ENCODE measurements around the gene PACRG. TPM values are rescaled to one million over a fixed set of nuclear protein-coding genes. Genes with fewer than 3 reads are reported as not detected.
A peak's percentile ranks its signal among the peaks of the same experiment; 100 is the strongest.

PACRG gene
- total and polyA plus RNA-seq, 2 experiments from 2014 or later, result 0.83 to 3.7 TPM

- DNase-seq (ENCODE audit: low read depth in 1 of 2, low spot score in 1 of 2), result peak in 1 of 2 donors; percentile 98
- no peak overlapping the region for H3K4me3 ChIP-seq
- H3K27ac ChIP-seq, result no peak overlapping the region
- H3K4me1 ChIP-seq (ENCODE audit: low read depth), result no peaks in the 10 kb centered on the region
- no peaks in the 10 kb centered on the region for H3K36me3 ChIP-seq
- H3K27me3 ChIP-seq, result no peaks in the 10 kb centered on the region
- H3K9me3 ChIP-seq (ENCODE audit: low read depth), result no peaks in the 10 kb centered on the region
- TF ChIP-seq CTCF (IDR thresholded peaks at IDR 0.05; ENCODE audit: low read depth, low read length), result no peak
Measured at GRCh38 chr6:162964488-162965140, 236.8 kb downstream of the PACRG start.

DNA sequence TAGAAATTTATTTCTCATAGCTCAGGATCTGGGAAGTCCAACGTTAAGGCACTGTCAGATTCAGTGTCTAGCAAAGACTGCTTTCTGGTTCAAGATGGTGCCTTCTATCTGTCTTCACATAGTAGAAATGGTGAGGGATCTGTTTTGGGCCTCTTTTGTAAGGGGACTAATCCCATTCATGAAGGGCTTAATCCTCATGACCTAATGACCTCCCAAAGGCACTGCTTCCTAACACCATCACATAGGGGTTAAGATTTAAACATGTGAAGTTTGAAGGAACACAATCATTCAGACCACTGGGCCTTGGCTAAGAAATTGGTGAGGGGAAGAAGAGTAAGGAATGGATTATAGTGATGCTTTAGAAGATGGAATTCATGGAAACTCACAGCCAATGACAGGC, 237.6 kb downstream of the PACRG start:
- Histone ChIP-seq H3K9me3 (ENCODE audit: low read depth) (no peaks in the 10 kb centered on the region), H3K27ac (no peak overlapping the region), H3K4me3 (no peak overlapping the region), H3K27me3 (no peaks in the 10 kb centered on the region), H3K4me1 (ENCODE audit: low read depth) (no peaks in the 10 kb centered on the region), H3K36me3 (no peaks in the 10 kb centered on the region)
- no peak for DNase-seq (ENCODE audit: low read depth in 1 of 2, low spot score in 1 of 2)
- no peak for TF ChIP-seq CTCF (IDR thresholded peaks at IDR 0.05; ENCODE audit: low read depth, low read length)

GRCh38 chr6:162970246-162970645, 242.5 kb downstream of the PACRG start:
- Histone ChIP-seq H3K4me3 (no peak overlapping the region), H3K9me3 (ENCODE audit: low read depth) (no peaks in the 10 kb centered on the region), H3K4me1 (ENCODE audit: low read depth) (no peaks in the 10 kb centered on the region), H3K27ac (no peak overlapping the region), H3K27me3 (no peaks in the 10 kb centered on the region), H3K36me3 (no peaks in the 10 kb centered on the region)
- DNase-seq (ENCODE audit: low read depth in 1 of 2, low spot score in 1 of 2), result no peak
- TF ChIP-seq CTCF (IDR thresholded peaks at IDR 0.05; ENCODE audit: low read depth, low read length), result no peak

DNA sequence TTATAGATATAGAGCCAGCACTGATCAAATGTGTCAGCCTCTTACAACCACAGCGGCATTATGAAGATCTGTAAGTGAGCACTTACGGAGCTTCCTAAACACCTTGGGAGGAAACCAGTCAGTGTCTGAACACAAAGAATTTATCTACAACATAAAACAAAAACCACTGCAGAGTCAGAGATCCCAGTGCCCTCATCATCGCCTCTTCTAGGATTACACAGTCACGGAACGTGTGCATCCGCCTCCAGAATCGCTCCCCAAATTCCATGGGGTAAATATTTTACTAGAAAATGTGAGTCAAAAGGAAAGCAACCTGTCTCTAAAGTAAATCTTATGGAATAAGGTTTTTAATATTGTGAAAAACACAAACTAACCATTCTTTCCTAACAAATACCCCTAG, 243.6 kb downstream of the PACRG start:
- Histone ChIP-seq H3K4me1 (ENCODE audit: low read depth) (no peaks in the 10 kb centered on the region), H3K36me3 (no peaks in the 10 kb centered on the region), H3K27ac (no peak overlapping the region), H3K4me3 (no peak overlapping the region), H3K27me3 (no peaks in the 10 kb centered on the region), H3K9me3 (ENCODE audit: low read depth) (no peaks in the 10 kb centered on the region)
- no peak for TF ChIP-seq CTCF (IDR thresholded peaks at IDR 0.05; ENCODE audit: low read depth, low read length)
- DNase-seq (ENCODE audit: low read depth in 1 of 2, low spot score in 1 of 2), result no peak

- no peaks in the 10 kb centered on the region for H3K36me3 ChIP-seq
- H3K4me3 ChIP-seq, result no peak overlapping the region
- H3K27ac ChIP-seq, result no peak overlapping the region
- no peaks in the 10 kb centered on the region for H3K4me1 ChIP-seq (ENCODE audit: low read depth)
- no peaks in the 10 kb centered on the region for H3K27me3 ChIP-seq
- DNase-seq (ENCODE audit: low read depth in 1 of 2, low spot score in 1 of 2), result no peak
- H3K9me3 ChIP-seq (ENCODE audit: low read depth), result no peaks in the 10 kb centered on the region
- TF ChIP-seq CTCF (IDR thresholded peaks at IDR 0.05; ENCODE audit: low read depth, low read length), result no peak
Measured at GRCh38 chr6:162973151-162973872, 245.5 kb downstream of the PACRG start.

Measured in cardiac muscle cell (in vitro differentiated cells and primary cell).